Measurements from ENCODE around the gene LUC7L3.
"Not testable (repeated sequence)": the region's sequence is repeated elsewhere in the genome, so short reads cannot be mapped to it uniquely, and the experiment has no call there.

GRCh38 chr17:50680543-50681262, 38.7 kb upstream of the LUC7L3 start:
- TF ChIP-seq CTCF, EP300, POLR2A (IDR thresholded peaks at IDR 0.05): not testable (repeated sequence)
